Sigmoid colon (tissue), 4 donors: ENCODE data around the gene KLHL1.
"Not testable (repeated sequence)": the region's sequence is repeated elsewhere in the genome, so short reads cannot be mapped to it uniquely, and the experiment has no call there.

Experiments
- CTCF ChIP-seq, 4 experiments: fragments of 450-650 bp in 3 of 4; fragments of 200-600 bp in 1 of 4; IDR thresholded peaks; one replicate each; pipeline ENCODE4 v1.5.1; 2016 to 2019; ENCODE audit warnings: antibody characterized with exemption in 4 of 4, mild to moderate bottlenecking in 3 of 4, moderate library complexity in 2 of 4
- POLR2AphosphoS5 ChIP-seq, 4 donors: sonication (generic); formaldehyde crosslinking; IDR thresholded peaks; one replicate each; pipeline ENCODE4 v1.6.1; 2017; ENCODE audit warnings: antibody characterized with exemption in 4 of 4

GRCh38 chr13:70142658-70143057, 34.4 kb upstream of the KLHL1 start:
- TF ChIP-seq CTCF, POLR2AphosphoS5 (IDR thresholded peaks at IDR 0.05): not testable (repeated sequence)
